ENCODE data around the gene OPRD1.

- TF ChIP-seq POLR2AphosphoS5 (IDR thresholded peaks at IDR 0.05) (no peak), CTCF (IDR thresholded peaks at IDR 0.05) (no peak), POLR2A (IDR thresholded peaks at IDR 0.05) (no peak), EP300 (IDR thresholded peaks at IDR 0.05) (no peak)
These were observed 71.3 kb downstream of the OPRD1 start for GRCh38 chr1:28883242-28883616.

Data from stomach (tissue), 4 donors.